ENCODE results near the gene SORBS1. TPM values are rescaled to one million over a fixed set of nuclear protein-coding genes. Genes with fewer than 3 reads are reported as not detected.
A peak's percentile ranks its signal among the peaks of the same experiment; 100 is the strongest.

SORBS1 gene
- total RNA-seq, 1 donor from 2014 or later, result 896 TPM

GRCh38 chr10:95287281-95287680, 273.9 kb downstream of the SORBS1 start:
- Histone ChIP-seq H3K27me3 (ENCODE audit: low read depth) (no peaks in the 10 kb centered on the region), H3K27ac (replicated peaks) (peak overlapping the region; percentile 97), H3K36me3 (peaks cover 5% of the 10 kb centered on the region), H3K4me1 (peaks cover 88% of the 10 kb centered on the region), H3K4me3 (peak overlapping the region; percentile 96), H3K9me3 (replicated peaks) (no peaks in the 10 kb centered on the region)
- intact Hi-C loops (cut with micrococcal nuclease), result no loop called here
- no peak for TF ChIP-seq CTCF (IDR thresholded peaks at IDR 0.05; ENCODE audit: borderline replicate concordance)
- no peak for DNase-seq

- Histone ChIP-seq H3K27me3 (ENCODE audit: low read depth) (no peaks in the 10 kb centered on the region), H3K36me3 (peaks cover 5% of the 10 kb centered on the region), H3K4me1 (peaks cover 94% of the 10 kb centered on the region), H3K4me3 (peak overlapping the region; percentile 96), H3K9me3 (replicated peaks) (no peaks in the 10 kb centered on the region), H3K27ac (replicated peaks) (peak overlapping the region; percentile 97)
- TF ChIP-seq CTCF (IDR thresholded peaks at IDR 0.05; ENCODE audit: borderline replicate concordance), result no peak
- DNase-seq, result no peak
- intact Hi-C loops (cut with micrococcal nuclease), result no loop called here
Observed at GRCh38 chr10:95286707-95287106, 274.5 kb downstream of the SORBS1 start.

GRCh38 chr10:95285556-95285955, 275.6 kb downstream of the SORBS1 start:
- no peak for DNase-seq
- Histone ChIP-seq H3K4me3 (no peak overlapping the region), H3K27me3 (ENCODE audit: low read depth) (no peaks in the 10 kb centered on the region), H3K9me3 (replicated peaks) (no peaks in the 10 kb centered on the region), H3K27ac (replicated peaks) (peak overlapping the region; percentile 97), H3K36me3 (peaks cover 5% of the 10 kb centered on the region), H3K4me1 (peaks cover 97% of the 10 kb centered on the region)
- no peak for TF ChIP-seq CTCF (IDR thresholded peaks at IDR 0.05; ENCODE audit: borderline replicate concordance)
- intact Hi-C loops (cut with micrococcal nuclease), result no loop called here

- Histone ChIP-seq H3K27ac (replicated peaks) (peak overlapping the region; percentile 97), H3K36me3 (peaks cover 5% of the 10 kb centered on the region), H3K27me3 (ENCODE audit: low read depth) (no peaks in the 10 kb centered on the region), H3K4me3 (no peak overlapping the region), H3K4me1 (peaks cover 99% of the 10 kb centered on the region), H3K9me3 (replicated peaks) (no peaks in the 10 kb centered on the region)
- no peak for DNase-seq
- intact Hi-C loops (cut with micrococcal nuclease), result no loop called here
- no peak for TF ChIP-seq CTCF (IDR thresholded peaks at IDR 0.05; ENCODE audit: borderline replicate concordance)
Observed at GRCh38 chr10:95284807-95285206, 276.4 kb downstream of the SORBS1 start.

- intact Hi-C loops (cut with micrococcal nuclease), result no loop called here
- no peak for TF ChIP-seq CTCF (IDR thresholded peaks at IDR 0.05; ENCODE audit: borderline replicate concordance)
- Histone ChIP-seq H3K4me1 (peaks cover 99% of the 10 kb centered on the region), H3K36me3 (peaks cover 5% of the 10 kb centered on the region), H3K4me3 (no peak overlapping the region), H3K27ac (replicated peaks) (peak overlapping the region; percentile 89), H3K9me3 (replicated peaks) (no peaks in the 10 kb centered on the region), H3K27me3 (ENCODE audit: low read depth) (no peaks in the 10 kb centered on the region)
- no peak for DNase-seq
Observed at GRCh38 chr10:95282107-95282506, 279.1 kb downstream of the SORBS1 start.

- Histone ChIP-seq H3K27ac (replicated peaks) (peak overlapping the region; percentile 89), H3K9me3 (replicated peaks) (no peaks in the 10 kb centered on the region), H3K27me3 (ENCODE audit: low read depth) (no peaks in the 10 kb centered on the region), H3K4me1 (peaks cover 99% of the 10 kb centered on the region), H3K36me3 (peaks cover 5% of the 10 kb centered on the region), H3K4me3 (no peak overlapping the region)
- DNase-seq, result no peak
- intact Hi-C loops (cut with micrococcal nuclease), result no loop called here
- no peak for TF ChIP-seq CTCF (IDR thresholded peaks at IDR 0.05; ENCODE audit: borderline replicate concordance)
Observed at GRCh38 chr10:95281206-95281605, 280.0 kb downstream of the SORBS1 start.

Measured in left ventricle myocardium inferior (tissue), 1 donor.